ENCODE measurements around the gene AKAP12.

GRCh38 chr6:151327101-151327500 is 87.3 kb downstream of the AKAP12 start:
- TF ChIP-seq CTCF (IDR thresholded peaks at IDR 0.05; ENCODE audit: low read length) (no peak), EZH2 (IDR thresholded peaks at IDR 0.05; ENCODE audit: borderline replicate concordance, low read length) (no peak)

Data from OCI-LY1 (cell line).